Measurements from ENCODE around the gene SLC38A3.

DNA sequence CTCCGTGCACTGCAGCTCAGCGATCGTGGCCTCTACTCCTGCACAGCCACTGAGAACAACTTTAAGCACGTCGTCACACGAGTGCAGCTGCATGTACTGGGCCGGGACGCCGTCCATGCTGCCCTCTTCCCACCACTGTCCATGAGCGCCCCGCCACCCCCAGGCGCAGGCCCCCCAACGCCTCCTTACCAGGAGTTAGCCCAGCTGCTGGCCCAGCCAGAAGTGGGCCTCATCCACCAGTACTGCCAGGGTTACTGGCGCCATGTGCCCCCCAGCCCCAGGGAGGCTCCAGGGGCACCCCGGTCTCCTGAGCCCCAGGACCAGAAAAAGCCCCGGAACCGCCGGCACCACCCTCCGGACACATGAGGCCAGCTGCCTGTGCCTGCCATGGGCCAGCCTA, 17.3 kb upstream of the SLC38A3 start:
- TF ChIP-seq POLR2A (IDR thresholded peaks at IDR 0.05; ENCODE audit: low read depth, low read length) (no peak), EZH2 (IDR thresholded peaks at IDR 0.05; ENCODE audit: borderline replicate concordance, low read depth, low read length, severe bottlenecking) (no peak), MYC (IDR thresholded peaks at IDR 0.05; ENCODE audit: low read depth, low read length) (no peak), POLR2AphosphoS5 (IDR thresholded peaks at IDR 0.05; ENCODE audit: insufficient read depth, low read depth, low read length) (no peak), GATA2 (IDR thresholded peaks at IDR 0.05; ENCODE audit: insufficient read depth, insufficient read length, low read depth, low read length) (no peak)
- TF ChIP-seq, protein P1, sequence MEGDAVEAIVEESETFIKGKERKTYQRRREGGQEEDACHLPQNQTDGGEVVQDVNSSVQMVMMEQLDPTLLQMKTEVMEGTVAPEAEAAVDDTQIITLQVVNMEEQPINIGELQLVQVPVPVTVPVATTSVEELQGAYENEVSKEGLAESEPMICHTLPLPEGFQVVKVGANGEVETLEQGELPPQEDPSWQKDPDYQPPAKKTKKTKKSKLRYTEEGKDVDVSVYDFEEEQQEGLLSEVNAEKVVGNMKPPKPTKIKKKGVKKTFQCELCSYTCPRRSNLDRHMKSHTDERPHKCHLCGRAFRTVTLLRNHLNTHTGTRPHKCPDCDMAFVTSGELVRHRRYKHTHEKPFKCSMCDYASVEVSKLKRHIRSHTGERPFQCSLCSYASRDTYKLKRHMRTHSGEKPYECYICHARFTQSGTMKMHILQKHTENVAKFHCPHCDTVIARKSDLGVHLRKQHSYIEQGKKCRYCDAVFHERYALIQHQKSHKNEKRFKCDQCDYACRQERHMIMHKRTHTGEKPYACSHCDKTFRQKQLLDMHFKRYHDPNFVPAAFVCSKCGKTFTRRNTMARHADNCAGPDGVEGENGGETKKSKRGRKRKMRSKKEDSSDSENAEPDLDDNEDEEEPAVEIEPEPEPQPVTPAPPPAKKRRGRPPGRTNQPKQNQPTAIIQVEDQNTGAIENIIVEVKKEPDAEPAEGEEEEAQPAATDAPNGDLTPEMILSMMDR (IDR thresholded peaks at IDR 0.05; ENCODE audit: extremely low read depth in 1 of 2, insufficient read depth in 1 of 2, low read depth in 1 of 2, low read length in 2 of 2) = no peak
